T-helper 2 cell (primary cell): Measurements from ENCODE around the gene PTPA.
A peak's percentile ranks its signal among the peaks of the same experiment; 100 is the strongest.

Experiments used
- DNase-seq, 5 experiments: peaks; one replicate each; pipeline versions ENCODE4 v3.0.0 to v3.0.0-alpha.2; 2012 to 2022

PTPA gene

GRCh38 chr9:129084087-129084486 is 27.1 kb upstream of the PTPA start:
- DNase-seq, result no peak

DNA sequence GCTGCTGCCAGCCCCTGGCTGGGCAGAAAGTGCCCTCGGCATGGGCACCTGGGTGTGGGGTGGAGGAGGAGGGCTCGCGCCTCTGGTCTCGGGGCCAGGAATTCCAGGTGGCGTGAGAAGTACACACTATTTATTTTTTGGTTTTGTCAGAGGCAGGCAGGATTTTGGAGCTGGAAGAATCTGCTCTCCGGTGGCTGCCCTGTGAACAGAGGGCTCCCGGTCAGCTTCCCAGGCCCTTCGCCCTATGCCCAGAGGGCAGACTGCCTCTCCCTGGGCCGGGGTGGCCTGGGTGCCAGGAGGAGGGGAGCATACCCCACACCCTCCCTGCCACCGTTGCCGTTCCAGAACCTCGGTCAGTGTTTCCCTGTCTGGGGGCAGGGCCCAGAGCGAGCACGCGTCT is 22.0 kb upstream of the PTPA start:
- no peak for DNase-seq

- DNase-seq, result no peak
These were observed 17.4 kb upstream of the PTPA start for GRCh38 chr9:129093602-129094386.

DNA sequence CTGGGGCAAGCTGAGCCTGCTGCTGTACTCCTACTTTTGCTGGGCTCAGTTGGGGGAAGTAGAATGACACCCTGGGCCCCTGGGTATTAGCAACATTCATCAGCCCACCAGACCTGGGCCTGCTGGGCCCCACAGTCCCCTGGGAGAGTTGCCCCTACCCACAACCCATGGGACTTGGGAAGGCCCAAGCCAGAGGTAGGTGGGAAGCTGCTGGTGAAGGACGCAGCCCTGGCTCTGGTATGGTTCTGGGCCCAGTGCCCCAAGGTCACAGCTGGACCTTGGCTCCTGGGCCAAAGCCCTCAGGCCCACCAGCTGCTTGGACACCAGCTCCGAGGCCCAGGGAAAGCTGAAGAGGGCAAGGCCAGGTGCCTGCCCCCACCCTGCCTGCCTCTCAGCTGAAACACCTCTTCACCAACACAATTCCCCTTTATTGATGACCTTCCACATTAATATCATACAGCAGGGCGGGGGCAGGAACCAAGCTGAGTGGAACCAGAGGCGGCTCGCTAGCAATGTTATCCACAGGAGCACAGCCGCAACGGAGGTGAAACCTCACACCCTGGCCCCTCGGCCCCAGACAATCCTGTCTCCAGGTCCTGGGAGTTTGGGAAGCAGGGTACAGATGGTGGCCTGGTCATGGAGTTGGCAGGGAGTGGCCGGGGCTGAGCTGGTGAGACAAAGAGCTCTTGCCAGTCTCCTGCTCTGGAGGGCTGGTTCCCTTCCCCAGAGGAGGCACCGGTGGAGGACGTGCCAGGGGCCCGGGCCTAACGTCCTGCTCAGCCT is 16.6 kb upstream of the PTPA start:
- DNase-seq, result no peak

DNA sequence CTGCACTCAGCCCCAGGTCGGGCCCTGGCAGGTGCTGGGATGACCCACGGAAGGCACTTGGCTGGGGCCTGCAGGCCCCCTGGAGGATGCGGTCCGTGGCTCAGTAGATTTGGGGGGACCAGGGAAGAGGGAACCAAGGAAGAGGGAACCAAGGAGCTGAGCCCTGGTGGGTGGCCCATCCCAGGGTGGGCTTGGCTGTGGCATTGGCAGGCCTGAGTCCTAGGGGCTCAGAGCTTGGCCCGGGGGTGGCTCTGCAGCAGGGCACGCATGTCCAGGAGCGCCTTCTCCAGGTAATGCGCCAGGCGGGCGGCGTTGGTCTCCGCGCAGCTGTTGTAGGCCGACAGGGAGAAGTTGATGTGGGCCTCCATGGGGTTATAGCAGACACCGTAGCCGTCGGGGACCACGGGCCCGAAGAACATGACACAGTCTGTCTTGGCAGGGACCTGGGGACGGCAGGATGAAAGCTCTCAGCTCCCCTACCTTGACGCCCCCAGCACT is 16.0 kb upstream of the PTPA start:
- DNase-seq, result no peak

DNA sequence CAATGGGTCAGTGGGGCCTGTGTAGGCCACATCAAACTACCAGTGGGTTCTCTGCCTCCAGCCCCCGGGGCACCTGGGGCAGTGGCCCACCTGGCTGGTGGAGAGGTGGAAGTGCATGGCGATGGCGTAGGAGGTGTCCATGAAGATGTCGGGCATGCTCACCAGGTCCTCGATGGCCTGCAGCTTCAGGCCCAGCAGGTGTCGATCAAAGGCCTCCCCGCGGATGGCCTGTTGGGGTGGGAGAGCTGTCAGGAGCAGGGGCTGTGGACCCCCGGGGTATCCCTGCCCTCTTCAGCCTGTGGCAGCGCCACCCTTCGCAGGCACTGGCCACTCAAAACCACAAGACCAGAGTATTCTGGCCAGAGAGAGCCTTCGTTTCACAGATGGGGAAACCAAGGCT is 15.3 kb upstream of the PTPA start:
- DNase-seq, result no peak

- no peak for DNase-seq
These were observed 13.4 kb upstream of the PTPA start for GRCh38 chr9:129097671-129098306.

- DNase-seq, result no peak
These were observed 12.9 kb upstream of the PTPA start for GRCh38 chr9:129098328-129098727.

GRCh38 chr9:129100383-129101169 is 10.6 kb upstream of the PTPA start:
- DNase-seq, result no peak

- no peak for DNase-seq
These were observed 9.9 kb upstream of the PTPA start for GRCh38 chr9:129101279-129101678.

GRCh38 chr9:129102095-129102525 is 9.1 kb upstream of the PTPA start:
- DNase-seq, result no peak

GRCh38 chr9:129102791-129103594 is 8.2 kb upstream of the PTPA start:
- peak in 1 of 5 experiments; percentile 39 for DNase-seq

GRCh38 chr9:129103595-129103965 is 7.6 kb upstream of the PTPA start:
- DNase-seq, result no peak

- DNase-seq, result no peak
These were observed 7.2 kb upstream of the PTPA start for GRCh38 chr9:129104051-129104450.

DNA sequence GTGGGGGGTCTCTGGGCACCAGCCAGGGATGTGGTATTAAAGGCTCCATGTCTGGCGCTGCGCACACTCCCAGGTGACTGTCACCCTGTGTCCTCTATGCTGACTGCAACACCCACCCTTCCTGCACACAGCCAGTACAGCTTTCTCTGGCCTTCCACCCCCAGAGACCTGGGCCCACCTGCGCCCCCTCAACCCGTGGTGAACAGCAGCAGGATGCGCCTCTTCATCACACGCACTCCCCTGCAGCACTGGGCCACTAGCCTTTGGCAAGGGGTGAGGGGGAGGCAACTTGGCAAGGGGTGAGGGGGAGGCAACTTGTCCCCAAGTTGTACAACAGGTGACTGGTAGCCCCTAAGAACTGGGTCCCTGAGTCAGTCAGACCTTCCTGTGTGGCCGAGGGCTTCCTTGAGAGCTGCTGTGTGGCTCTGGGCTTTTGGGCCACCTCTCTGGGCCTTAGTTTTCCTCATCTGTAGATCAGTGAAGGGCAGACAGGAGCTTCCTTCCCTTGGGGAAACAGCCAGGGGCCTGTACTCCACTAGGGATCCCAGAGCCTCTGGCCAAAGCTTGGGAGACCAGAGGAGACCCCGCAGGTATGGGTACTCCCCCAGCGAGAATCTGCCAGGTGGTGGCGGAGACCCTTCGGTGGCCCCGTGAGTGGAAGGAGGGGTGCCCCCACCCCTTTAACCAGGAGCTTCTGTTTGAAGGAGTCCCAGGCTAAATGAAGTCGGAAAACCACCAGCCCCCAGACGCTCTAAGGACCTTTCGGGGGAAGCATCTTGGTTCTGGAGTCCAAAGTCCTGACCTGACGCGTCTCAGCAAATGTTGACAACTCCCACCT is 5.1 kb upstream of the PTPA start:
- DNase-seq, result no peak

- DNase-seq, result no peak
These were observed 3.6 kb upstream of the PTPA start for GRCh38 chr9:129107651-129108050.

DNA sequence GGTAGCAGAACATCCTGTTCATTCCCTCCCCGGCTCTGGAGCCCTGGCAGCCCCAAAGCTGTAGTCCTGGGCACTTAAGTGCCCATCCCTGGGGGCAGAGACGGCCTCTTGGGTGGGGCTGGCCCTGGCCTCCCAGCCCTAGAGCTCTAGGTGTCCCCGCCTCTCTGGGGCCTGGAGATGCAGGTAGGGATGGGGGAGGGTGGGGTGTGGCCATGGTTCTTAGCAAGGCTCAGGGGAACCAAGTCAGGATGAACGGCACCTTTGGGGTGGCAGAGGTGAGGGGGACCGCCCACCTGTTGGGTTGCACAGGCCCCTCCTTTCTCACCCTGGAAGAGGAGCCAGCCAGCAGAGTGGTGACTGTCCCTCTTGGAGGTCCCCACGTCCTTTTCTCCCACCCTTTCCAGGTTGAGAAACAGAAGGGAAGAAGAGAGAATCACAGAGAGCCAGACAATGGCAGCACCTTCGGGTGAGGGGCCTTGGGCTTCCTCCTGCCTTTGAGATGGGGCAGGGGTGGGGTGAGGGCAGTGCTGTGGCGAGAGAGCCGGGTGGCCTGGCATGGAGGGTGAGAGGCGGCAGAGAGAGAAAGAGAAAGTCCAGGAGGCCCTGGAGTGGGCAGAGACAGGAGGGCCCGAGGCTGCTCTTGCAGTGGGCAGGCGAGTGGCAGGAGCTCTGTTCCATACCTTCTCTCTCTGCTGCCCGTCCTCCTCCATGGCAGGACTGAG is 3.0 kb upstream of the PTPA start:
- no peak for DNase-seq

DNA sequence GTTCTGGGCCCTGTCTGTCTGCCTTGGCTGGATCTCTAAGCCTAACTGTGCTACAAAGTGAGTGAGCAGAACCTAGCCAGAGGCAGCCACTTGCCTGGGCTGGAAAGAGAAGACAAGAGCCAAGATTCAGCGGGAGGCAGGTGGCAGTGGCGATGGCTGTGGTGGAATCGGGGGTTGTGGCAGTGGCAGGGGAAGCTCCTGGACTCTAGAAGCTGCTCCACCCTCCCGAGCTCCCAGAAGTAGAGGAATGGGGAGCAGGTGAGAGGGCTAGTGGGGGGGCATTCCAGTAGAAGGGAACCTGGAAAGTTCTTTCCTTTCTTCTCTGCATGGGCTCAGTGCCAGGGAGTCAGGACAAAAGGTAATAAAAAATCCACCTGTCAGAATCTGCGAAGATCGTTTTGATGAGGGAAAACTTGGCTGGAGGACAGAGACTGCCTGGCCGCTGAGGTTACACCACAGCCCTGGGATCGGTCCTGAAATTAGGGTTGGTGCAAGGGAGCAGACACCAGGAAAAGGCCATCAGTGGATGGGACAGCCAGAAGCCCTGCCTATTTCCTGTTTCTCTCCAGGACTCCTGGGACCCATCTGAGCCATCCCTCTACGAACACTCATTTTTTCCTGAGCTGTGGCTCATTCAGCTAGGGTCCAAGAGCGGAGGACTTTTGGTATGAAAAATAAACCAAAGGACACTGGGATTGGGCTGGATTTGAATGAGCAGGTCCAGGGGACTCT is 2.2 kb upstream of the PTPA start:
- no peak for DNase-seq

GRCh38 chr9:129109537-129109903 is 1.7 kb upstream of the PTPA start:
- DNase-seq, result peak in 1 of 5 experiments; percentile 44
